GM12878 (cell line): ENCODE measurements around the gene SLC25A27. TPM values are rescaled to one million over a fixed set of nuclear protein-coding genes. Genes with fewer than 3 reads are reported as not detected.

ENCODE experiments used
- ATAC-seq: fragments of 200-7000 bp; cut with Tn5 transposase; 3 replicates; pipeline ENCODE4 v1.9.1; 2020; ENCODE audit warnings: mild to moderate bottlenecking, moderate library complexity
- BruUV-seq: library from RNA; stranded (reverse); fragments of 400-500 nt; replicated peaks from 2 replicates; lab custom pipeline; 2021; lab: Mats Ljungman, UMichigan
- CTCF ChIA-PET: fragments of 300-600 bp; sonication (Branson Sonifier 250); formaldehyde crosslinking; extraction: SDS; loops from one replicate; lab custom pipeline; 2021; ENCODE audit warnings: inconsistent platforms; lab: Yijun Ruan, JAX
- POLR2A ChIA-PET: fragments of 350-600 bp; formaldehyde crosslinking; extraction: SDS; loops from one replicate; lab custom pipeline; 2021; ENCODE audit warnings: inconsistent platforms; lab: Charles Lee
- RAD21 ChIA-PET: fragments of 300-600 bp; sonication (Branson Sonifier 250); formaldehyde crosslinking; loops from one replicate; lab custom pipeline; 2023; ENCODE audit warnings: antibody characterized with exemption; ENCODE audit not compliant: unreplicated experiment; lab: Charles Lee
- SMC1A ChIA-PET: fragments of 300-600 bp; sonication (Branson Sonifier 250); formaldehyde crosslinking; loops from one replicate; lab custom pipeline; 2023; ENCODE audit not compliant: unreplicated experiment, uncharacterized antibody; lab: Charles Lee
- DNase-seq: peaks from one replicate; pipeline ENCODE4 v3.0.0-alpha.2; 2011; ENCODE audit warnings: low read depth, low spot score
- FAIRE-seq: peaks from 3 replicates; lab custom pipeline; 2011; peaks lifted over from hg19 to GRCh38; lab: Jason Lieb, UNC
- H2AFZ ChIP-seq: 2 replicates; pipeline ENCODE4 v1.6.0; 2011; ENCODE audit warnings: low read depth, low read length, control low read depth; ENCODE audit not compliant: control insufficient read depth
- H3K27ac ChIP-seq: 2 replicates; pipeline ENCODE4 v1.5.1; 2011; ENCODE audit warnings: control low read depth; ENCODE audit not compliant: control insufficient read depth, insufficient read depth
- H3K27me3 ChIP-seq, 2 experiments: replicated peaks in 1 of 2; 2 replicates each; pipeline versions ENCODE4 v1.6.0 to v1.6.1; 2011; ENCODE audit warnings: low read length in 1 of 2; ENCODE audit not compliant: control insufficient read depth in 2 of 2, insufficient read depth in 2 of 2
- H3K36me3 ChIP-seq, 2 experiments: 2 replicates each; pipeline ENCODE4 v1.5.1; 2011; ENCODE audit warnings: low read length in 1 of 2; ENCODE audit not compliant: control insufficient read depth in 2 of 2, insufficient read depth in 2 of 2
- H3K4me1 ChIP-seq: 2 replicates; pipeline ENCODE4 v1.6.1; 2011; ENCODE audit warnings: mild to moderate bottlenecking, low read length, moderate library complexity, mixed read lengths; ENCODE audit not compliant: control insufficient read depth, insufficient read depth
- H3K4me2 ChIP-seq: 2 replicates; pipeline ENCODE4 v1.6.0; 2011; ENCODE audit warnings: control low read depth; ENCODE audit not compliant: control insufficient read depth, insufficient read depth
- H3K4me3 ChIP-seq: fragments of 200-600 bp; sonication (generic); 2 replicates; pipeline ENCODE4 v1.5.1; 2016
- H3K79me2 ChIP-seq: 2 replicates; pipeline ENCODE4 v1.6.0; 2011; ENCODE audit warnings: low read length; ENCODE audit not compliant: control insufficient read depth, insufficient read depth
- H3K9ac ChIP-seq: 2 replicates; pipeline ENCODE4 v1.8.0; 2011; ENCODE audit warnings: low read length, control low read depth, mixed read lengths; ENCODE audit not compliant: control insufficient read depth, insufficient read depth
- H3K9me3 ChIP-seq: replicated peaks from 3 replicates; pipeline ENCODE4 v1.5.1; 2011; ENCODE audit warnings: mild to moderate bottlenecking, low read length; ENCODE audit not compliant: control insufficient read depth, insufficient read depth
- H4K20me1 ChIP-seq: 2 replicates; pipeline ENCODE4 v1.6.0; 2011; ENCODE audit not compliant: control insufficient read depth, insufficient read depth
- ATF7 ChIP-seq: fragments of 450-650 bp; IDR thresholded peaks from 2 replicates; pipeline ENCODE4 v1.6.1; 2016; ENCODE audit warnings: low read depth, mild to moderate bottlenecking
- CBX5 ChIP-seq: sonication (generic); IDR thresholded peaks from 2 replicates; pipeline ENCODE4 v1.6.1; 2016; ENCODE audit warnings: low read depth, moderate library complexity, mild to moderate bottlenecking, inconsistent platforms
- HDGF ChIP-seq: fragments of 450-650 bp; IDR thresholded peaks from 2 replicates; pipeline ENCODE4 v1.6.1; 2016; ENCODE audit warnings: antibody characterized with exemption
- NR2F1 ChIP-seq: fragments of 450-650 bp; conservative IDR thresholded peaks from 2 replicates; pipeline ENCODE4 v1.6.1; 2017; ENCODE audit warnings: mild to moderate bottlenecking
- RAD51 ChIP-seq: fragments of 450-650 bp; IDR thresholded peaks from 2 replicates; pipeline ENCODE4 v1.6.1; 2016; ENCODE audit warnings: moderate library complexity, mild to moderate bottlenecking, inconsistent platforms
- WRNIP1 ChIP-seq: IDR thresholded peaks from 2 replicates; pipeline ENCODE4 v1.6.1; 2011; ENCODE audit warnings: low read depth, low read length, improper control_type of control experiment, borderline replicate concordance
- WGBS: methylation state at CpG from one replicate; pipeline ENCODE4 v1.1.6; 2016; ENCODE audit warnings: low lambda C conversion rate; ENCODE audit not compliant: insufficient replicate concordance, insufficient coverage; ENCODE audit errors: missing lambda C conversion rate; 5-methylcytosine and 5-hydroxymethylcytosine counted together
- in situ Hi-C: fragments of 300-500 bp; cut with MboI; formaldehyde crosslinking; loops from 9 replicates; pipeline ENCODE4 v1.14.3; 2018; ENCODE audit warnings: mixed read lengths
- intact Hi-C: fragments of 100-400 bp; cut with micrococcal nuclease; formaldehyde crosslinking; loops from one replicate; pipeline ENCODE4 v1.14.2; 2022; ENCODE audit not compliant: unreplicated experiment
- polyA plus RNA-seq, 11 experiments: library from polyadenylated mRNA; depleted of rRNA in 4 of 11; unstranded in 6 of 11; stranded (reverse) in 5 of 11; fragments of >200 nt; fragmentation: Nextera tagmentation in 4 of 11; fragmentation: Illumina TruSeq in 1 of 11; extraction: Ambion mirVana in 4 of 11; extraction: Trizol in 1 of 11; gene quantifications; 1 replicate in 1 of 11; 2 replicates in 10 of 11; pipeline versions ENCODE4 v1.2.1 to v1.2.3, GENCODE V29; 2011 to 2016; ENCODE audit warnings: inconsistent platforms in 2 of 11, missing spikeins in 2 of 11, low read depth in 1 of 11
- total RNA-seq, 4 experiments: library from RNA; depleted of rRNA in 3 of 4; stranded (reverse); fragments of >200 nt in 3 of 4; fragmentation: Illumina TruSeq in 1 of 4; extraction: Trizol in 1 of 4; gene quantifications; 2 replicates each; pipeline versions ENCODE4 v1.2.1 to v1.2.3, GENCODE V29; 2013 to 2021
- TF ChIP-seq, protein P1 (sequence below): fragments of 150-350 bp; IDR thresholded peaks from 2 replicates; pipeline ENCODE4 v1.6.1; 2016; ENCODE audit warnings: low read depth, low read length

SLC25A27 gene
- total and polyA plus RNA-seq, 10 of the 15 experiments (the other 5 are each of a cell fraction or from before 2014, with no cell fraction given): not detected

DNA sequence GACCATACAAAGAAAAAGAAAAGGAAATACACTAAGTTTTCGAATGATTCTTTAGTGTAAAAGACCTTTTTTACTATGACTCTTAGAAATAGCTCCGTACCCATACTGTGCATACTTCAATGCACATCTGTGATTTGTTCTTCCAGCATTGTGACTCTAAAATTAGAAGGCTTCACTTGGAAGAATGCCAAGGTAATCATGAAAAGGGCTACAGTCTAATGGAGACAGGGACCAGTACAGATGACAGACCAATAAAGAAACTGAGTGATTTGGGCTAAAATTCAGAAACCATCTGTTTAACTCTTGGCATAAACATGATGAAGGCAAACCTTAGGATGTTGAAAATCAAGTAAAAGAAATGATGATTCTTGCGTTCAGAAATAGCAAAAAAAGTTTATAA, 46.4 kb upstream of the SLC25A27 start:
- Histone ChIP-seq H3K9me3 (no peaks in the 10 kb centered on the region), H3K4me3 (no peak overlapping the region), H3K27me3 (no peaks in the 10 kb centered on the region; a peak in 1 of 4 replicates)
- intact Hi-C loops (no loop called here), in situ Hi-C loops (no loop called here)
- BruUV-seq: no TSS peak
- ATAC-seq (no peak), FAIRE-seq (no peak)
- POLR2A ChIA-PET: no interaction called here
- TF ChIP-seq NR2F1 (no peak), HDGF (no peak), WRNIP1 (no peak), CBX5 (no peak), ATF7 (no peak), RAD51 (no peak)
- TF ChIP-seq, protein P1, sequence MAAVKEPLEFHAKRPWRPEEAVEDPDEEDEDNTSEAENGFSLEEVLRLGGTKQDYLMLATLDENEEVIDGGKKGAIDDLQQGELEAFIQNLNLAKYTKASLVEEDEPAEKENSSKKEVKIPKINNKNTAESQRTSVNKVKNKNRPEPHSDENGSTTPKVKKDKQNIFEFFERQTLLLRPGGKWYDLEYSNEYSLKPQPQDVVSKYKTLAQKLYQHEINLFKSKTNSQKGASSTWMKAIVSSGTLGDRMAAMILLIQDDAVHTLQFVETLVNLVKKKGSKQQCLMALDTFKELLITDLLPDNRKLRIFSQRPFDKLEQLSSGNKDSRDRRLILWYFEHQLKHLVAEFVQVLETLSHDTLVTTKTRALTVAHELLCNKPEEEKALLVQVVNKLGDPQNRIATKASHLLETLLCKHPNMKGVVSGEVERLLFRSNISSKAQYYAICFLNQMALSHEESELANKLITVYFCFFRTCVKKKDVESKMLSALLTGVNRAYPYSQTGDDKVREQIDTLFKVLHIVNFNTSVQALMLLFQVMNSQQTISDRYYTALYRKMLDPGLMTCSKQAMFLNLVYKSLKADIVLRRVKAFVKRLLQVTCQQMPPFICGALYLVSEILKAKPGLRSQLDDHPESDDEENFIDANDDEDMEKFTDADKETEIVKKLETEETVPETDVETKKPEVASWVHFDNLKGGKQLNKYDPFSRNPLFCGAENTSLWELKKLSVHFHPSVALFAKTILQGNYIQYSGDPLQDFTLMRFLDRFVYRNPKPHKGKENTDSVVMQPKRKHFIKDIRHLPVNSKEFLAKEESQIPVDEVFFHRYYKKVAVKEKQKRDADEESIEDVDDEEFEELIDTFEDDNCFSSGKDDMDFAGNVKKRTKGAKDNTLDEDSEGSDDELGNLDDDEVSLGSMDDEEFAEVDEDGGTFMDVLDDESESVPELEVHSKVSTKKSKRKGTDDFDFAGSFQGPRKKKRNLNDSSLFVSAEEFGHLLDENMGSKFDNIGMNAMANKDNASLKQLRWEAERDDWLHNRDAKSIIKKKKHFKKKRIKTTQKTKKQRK: no peak
- TF ChIP-seq, all 136 proteins: peak for 0
- Histone ChIP-seq H4K20me1 (no peaks in the 10 kb centered on the region), H3K4me2 (no peak overlapping the region), H2AFZ (no peak overlapping the region), H3K79me2 (no peaks in the 10 kb centered on the region), H3K4me1 (no peaks in the 10 kb centered on the region), H3K27ac (no peak overlapping the region), H3K36me3 (no peaks in the 10 kb centered on the region), H3K9ac (no peak overlapping the region)
- ChIA-PET RAD21 (no interaction called here), SMC1A (interaction anchor here (0.6 kb wide), 1 partner anchor 28 kb away, joined by 3 read pairs; no protein-coding TSS in a partner anchor), CTCF (interaction anchor here (1.1 kb wide), 1 partner anchor 516 kb away, joined by 4 read pairs; no protein-coding TSS in a partner anchor)
- 48% methylated on average over 3 of the region's 3 CpGs for WGBS
- DNase-seq: no peak
